GM12801 (cell line): ENCODE measurements around the gene C2CD4D.

ENCODE experiments used
- CTCF ChIP-seq: IDR thresholded peaks from one replicate; pipeline ENCODE4 v1.5.1; 2011; ENCODE audit warnings: control low read depth; ENCODE audit not compliant: insufficient read length; ENCODE audit errors: extremely low read depth

The C2CD4D gene

DNA sequence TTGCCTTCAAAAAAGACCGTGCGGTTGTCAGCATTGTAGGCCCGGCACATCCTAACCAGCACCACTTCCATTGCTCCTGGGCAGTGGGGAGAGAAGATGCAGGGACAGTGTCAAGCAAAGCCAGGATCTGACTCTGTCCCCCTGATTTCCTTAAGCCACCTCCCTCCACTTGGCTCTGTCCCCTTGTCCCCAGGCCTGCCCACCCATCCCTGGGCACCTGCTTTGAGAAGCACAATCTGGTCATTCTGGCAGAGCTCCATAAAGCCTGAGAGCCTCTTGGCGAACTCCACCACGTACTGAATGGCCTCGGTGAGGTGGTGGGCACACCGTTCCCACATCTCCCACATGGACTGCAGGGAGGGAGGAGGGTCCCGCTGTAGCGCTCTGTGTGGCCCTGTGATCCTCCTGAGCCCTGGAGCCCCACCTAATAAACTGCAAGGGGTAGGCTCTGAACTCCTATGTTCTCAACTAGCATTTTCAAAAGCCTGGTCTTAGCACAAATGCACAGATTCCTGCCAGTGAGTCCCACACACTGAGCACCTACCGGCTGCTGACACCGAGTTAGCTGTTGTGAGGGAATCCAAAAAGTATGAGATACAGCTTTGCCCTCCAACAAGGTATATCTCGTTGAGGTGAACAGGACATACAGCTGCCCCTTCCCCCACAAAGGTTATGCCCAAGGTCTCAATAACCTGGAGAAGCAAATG, 26.2 kb downstream of the C2CD4D start:
- no peak for TF ChIP-seq CTCF

GRCh38 chr1:151811181-151811580, 28.4 kb downstream of the C2CD4D start:
- TF ChIP-seq CTCF, result no peak

- TF ChIP-seq CTCF, result no peak
Measured at GRCh38 chr1:151809985-151810556, 29.5 kb downstream of the C2CD4D start.

DNA sequence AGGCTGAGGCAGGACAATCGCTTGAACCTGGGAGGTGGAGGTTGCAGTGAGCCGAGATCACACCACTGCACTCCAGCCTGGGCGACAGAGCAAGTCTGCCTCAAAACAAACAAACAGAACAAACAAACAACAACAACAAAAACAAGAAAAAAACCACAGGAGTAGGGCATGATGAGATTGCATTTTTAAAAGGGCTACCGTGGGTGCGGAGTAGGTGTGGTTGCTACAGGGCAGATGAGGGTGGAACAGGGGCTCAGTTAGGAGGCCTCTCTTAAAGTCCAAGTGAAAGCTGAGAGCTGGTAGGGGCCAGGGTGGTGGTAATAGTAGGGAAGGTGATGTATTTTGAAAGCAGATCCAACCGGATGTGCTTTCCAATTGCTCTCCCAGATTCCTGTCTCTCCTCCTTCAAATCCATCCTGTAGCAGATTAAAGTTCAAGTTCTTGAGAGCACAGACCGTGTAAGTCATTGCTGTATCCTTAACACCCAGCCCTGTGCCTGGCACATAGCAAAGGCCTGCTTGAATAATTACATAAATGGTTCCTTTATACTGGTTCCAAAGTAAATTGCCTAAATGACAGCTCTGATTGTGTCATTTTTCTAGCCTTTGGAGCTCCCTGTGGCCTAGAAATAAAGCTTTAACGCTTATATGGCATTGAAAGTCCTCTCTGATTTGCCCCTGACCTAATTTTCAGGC, 30.2 kb downstream of the C2CD4D start:
- no peak for TF ChIP-seq CTCF

DNA sequence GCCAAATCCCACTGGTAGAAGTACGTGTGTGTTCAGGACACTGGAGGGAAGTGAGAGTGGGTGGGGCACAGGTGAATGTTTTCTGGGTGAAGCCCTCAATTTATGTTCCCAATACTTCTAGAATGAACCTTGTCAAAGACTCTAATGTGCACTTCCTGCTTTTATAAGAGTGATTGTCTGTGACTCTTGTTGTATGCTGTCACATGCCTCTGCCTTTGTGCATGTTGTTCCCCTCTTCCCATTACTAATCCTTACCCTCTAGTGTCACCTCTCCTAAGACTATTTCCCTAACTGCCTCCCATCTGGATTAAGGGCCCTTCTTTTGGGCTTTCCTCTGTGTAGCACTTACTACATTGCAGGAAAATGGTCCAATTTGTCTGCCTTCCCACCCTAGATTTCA, 31.9 kb downstream of the C2CD4D start:
- no peak for TF ChIP-seq CTCF

GRCh38 chr1:151807131-151807530, 32.5 kb downstream of the C2CD4D start:
- TF ChIP-seq CTCF, result no peak

DNA sequence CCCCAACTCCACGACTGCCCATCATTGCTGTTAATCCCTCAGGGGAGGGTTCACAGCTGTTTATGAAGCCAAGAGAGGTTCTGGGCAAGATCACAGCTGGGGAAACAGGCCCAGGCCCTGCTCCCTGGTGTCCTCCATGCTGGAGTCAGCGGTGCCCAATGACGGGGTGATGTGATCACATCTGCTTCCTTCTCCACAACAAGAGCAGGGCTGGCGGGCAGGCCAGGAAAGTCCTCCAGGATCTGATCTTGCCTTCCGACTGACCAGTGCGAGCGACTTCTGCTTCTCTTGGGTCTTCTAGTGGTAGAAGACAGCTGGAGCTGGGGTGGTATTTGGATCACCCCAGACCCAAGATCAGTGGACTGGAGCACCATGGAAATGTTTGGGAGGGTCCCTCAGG, 33.5 kb downstream of the C2CD4D start:
- no peak for TF ChIP-seq CTCF
